GM21825 (cell line): ENCODE data around the gene SEPTIN2.
A peak's percentile ranks its signal among the peaks of the same experiment; 100 is the strongest.
"Not testable (repeated sequence)": the region's sequence is repeated elsewhere in the genome, so short reads cannot be mapped to it uniquely, and the experiment has no call there.

Source experiments
- ATAC-seq: cut with Tn5 transposase; IDR thresholded peaks from one replicate; pipeline ENCODE4 v1.9.1; 2021; ENCODE audit warnings: mild to moderate bottlenecking, moderate library complexity; ENCODE audit not compliant: unreplicated experiment

Gene SEPTIN2

GRCh38 chr2:241286348-241287090, 29.2 kb upstream of the SEPTIN2 start:
- ATAC-seq = no peak

GRCh38 chr2:241288324-241288888, 27.3 kb upstream of the SEPTIN2 start:
- no peak for ATAC-seq

- ATAC-seq = no peak
These were observed 26.7 kb upstream of the SEPTIN2 start for GRCh38 chr2:241289053-241289452.

GRCh38 chr2:241289597-241289996, 26.1 kb upstream of the SEPTIN2 start:
- ATAC-seq = no peak

- ATAC-seq = no peak
These were observed 24.6 kb upstream of the SEPTIN2 start for GRCh38 chr2:241291153-241291552.

GRCh38 chr2:241291977-241292376, 23.7 kb upstream of the SEPTIN2 start:
- ATAC-seq = no peak

- ATAC-seq = not testable (repeated sequence)
These were observed 22.3 kb upstream of the SEPTIN2 start for GRCh38 chr2:241293378-241293797.

GRCh38 chr2:241295326-241296095, 20.2 kb upstream of the SEPTIN2 start:
- ATAC-seq = no peak

- no peak for ATAC-seq
These were observed 19.0 kb upstream of the SEPTIN2 start for GRCh38 chr2:241296767-241297166.

GRCh38 chr2:241298673-241299072, 17.1 kb upstream of the SEPTIN2 start:
- ATAC-seq = no peak

GRCh38 chr2:241300000-241300399, 15.7 kb upstream of the SEPTIN2 start:
- ATAC-seq = no peak

- no peak for ATAC-seq
These were observed 13.6 kb upstream of the SEPTIN2 start for GRCh38 chr2:241302083-241302482.

- no peak for ATAC-seq
These were observed 12.7 kb upstream of the SEPTIN2 start for GRCh38 chr2:241302759-241303651.

GRCh38 chr2:241304039-241304670, 11.6 kb upstream of the SEPTIN2 start:
- no peak for ATAC-seq

- ATAC-seq = no peak
These were observed 8.7 kb upstream of the SEPTIN2 start for GRCh38 chr2:241307055-241307454.

- no peak for ATAC-seq
These were observed 7.5 kb upstream of the SEPTIN2 start for GRCh38 chr2:241308267-241308666.

GRCh38 chr2:241308832-241309500, 6.8 kb upstream of the SEPTIN2 start:
- ATAC-seq = no peak

GRCh38 chr2:241309684-241310117, 6.0 kb upstream of the SEPTIN2 start:
- ATAC-seq = peak; percentile 40

- no peak for ATAC-seq
These were observed 4.7 kb upstream of the SEPTIN2 start for GRCh38 chr2:241310917-241311566.
